HepG2 (cell line): ENCODE results near the gene MICALL2. TPM values are rescaled to one million over a fixed set of nuclear protein-coding genes. Genes with fewer than 3 reads are reported as not detected.

Source experiments
- CENPBD1 ChIP-seq: sonication (generic); formaldehyde crosslinking; IDR thresholded peaks from 2 replicates; pipeline ENCODE4 v1.8.0; 2022; ENCODE audit warnings: missing genetic modification reagents, low read depth, mild to moderate bottlenecking, borderline replicate concordance
- HNF4G ChIP-seq, 2 experiments: sonication (generic) in 1 of 2; formaldehyde crosslinking in 1 of 2; IDR thresholded peaks; 2 replicates each; pipeline versions ENCODE4 v1.4.0 to v1.6.1; 2011 to 2020; ENCODE audit warnings: borderline replicate concordance in 2 of 2, low read depth in 2 of 2, mild to moderate bottlenecking in 2 of 2, low read length in 1 of 2, missing genetic modification reagents in 1 of 2, moderate library complexity in 1 of 2
- JUN ChIP-seq: sonication (generic); formaldehyde crosslinking; IDR thresholded peaks from 2 replicates; pipeline ENCODE4 v1.4.0; 2020; ENCODE audit warnings: mild to moderate bottlenecking, missing genetic modification reagents
- NCOA2 ChIP-seq: sonication (generic); formaldehyde crosslinking; IDR thresholded peaks from 2 replicates; pipeline ENCODE4 v1.8.0; 2022; ENCODE audit warnings: inconsistent platforms
- YY1 ChIP-seq: IDR thresholded peaks from 2 replicates; pipeline ENCODE4 v1.6.1; 2011; ENCODE audit warnings: low read length, low read depth, moderate library complexity, mild to moderate bottlenecking; ENCODE audit not compliant: insufficient read depth, insufficient replicate concordance
- ZNF225 ChIP-seq: sonication (generic); formaldehyde crosslinking; IDR thresholded peaks from 2 replicates; pipeline ENCODE4 v1.4.0; 2020; ENCODE audit warnings: mild to moderate bottlenecking, missing genetic modification reagents
- ZNF281 ChIP-seq: sonication (generic); formaldehyde crosslinking; IDR thresholded peaks from 2 replicates; pipeline ENCODE4 v1.4.0; 2020; ENCODE audit warnings: missing genetic modification reagents, borderline replicate concordance
- ZNF282 ChIP-seq: fragments of 450-650 bp; IDR thresholded peaks from 2 replicates; pipeline ENCODE4 v1.6.1; 2018; ENCODE audit not compliant: partially characterized antibody
- ZNF567 ChIP-seq: sonication (generic); formaldehyde crosslinking; IDR thresholded peaks from 2 replicates; pipeline ENCODE4 v1.8.1; 2023; ENCODE audit warnings: mild to moderate bottlenecking, missing genetic modification reagents, borderline replicate concordance
- ZNF569 ChIP-seq: sonication (generic); formaldehyde crosslinking; IDR thresholded peaks from 2 replicates; pipeline ENCODE4 v1.5.0; 2020; ENCODE audit warnings: mild to moderate bottlenecking, missing genetic modification reagents, moderate library complexity, borderline replicate concordance
- ZNF572 ChIP-seq: sonication (generic); formaldehyde crosslinking; IDR thresholded peaks from 2 replicates; pipeline ENCODE4 v1.5.1; 2020; ENCODE audit warnings: mild to moderate bottlenecking, missing genetic modification reagents
- ZNF75D ChIP-seq: sonication (generic); formaldehyde crosslinking; IDR thresholded peaks from 2 replicates; pipeline ENCODE4 v1.8.1; 2023; ENCODE audit warnings: missing genetic modification reagents, mild to moderate bottlenecking, borderline replicate concordance
- ZNF761 ChIP-seq: sonication (generic); formaldehyde crosslinking; conservative IDR thresholded peaks from 2 replicates; pipeline ENCODE4 v1.4.0; 2020; ENCODE audit warnings: mild to moderate bottlenecking, missing genetic modification reagents
- polyA plus RNA-seq, 8 experiments: library from polyadenylated mRNA; depleted of rRNA in 3 of 8; stranded (reverse) in 7 of 8; unstranded in 1 of 8; fragments of >200 nt; fragmentation: Illumina TruSeq in 4 of 8; extraction: Trizol in 4 of 8; gene quantifications; 2 replicates each; pipeline versions ENCODE4 v1.2.1 to v1.2.3, GENCODE V29; 2011 to 2016; ENCODE audit warnings: low read depth in 4 of 8, missing spikeins in 1 of 8, mixed read lengths in 1 of 8; ENCODE audit not compliant: insufficient read depth in 1 of 8
- total RNA-seq, 5 experiments: library from RNA; depleted of rRNA; stranded (reverse); fragments of >200 nt; fragmentation: Illumina TruSeq; extraction: Trizol; gene quantifications; 2 replicates each; pipeline ENCODE4 v1.2.3, GENCODE V29; 2016; ENCODE audit warnings: low read depth in 1 of 5
- TF ChIP-seq, protein P1 (sequence below): sonication (generic); formaldehyde crosslinking; IDR thresholded peaks from 2 replicates; pipeline ENCODE4 v1.8.0; 2022; ENCODE audit warnings: low read depth, missing genetic modification reagents
- TF ChIP-seq, protein P2 (sequence below): IDR thresholded peaks from 2 replicates; pipeline ENCODE4 v1.6.1; 2018; ENCODE audit warnings: missing genetic modification reagents, mild to moderate bottlenecking, missing compliant biosample characterization
- TF ChIP-seq, protein P3 (sequence below): sonication (generic); formaldehyde crosslinking; IDR thresholded peaks from 2 replicates; pipeline ENCODE4 v1.5.0; 2020; ENCODE audit warnings: missing genetic modification reagents

The MICALL2 gene
- total and polyA plus RNA-seq, 2 of the 13 experiments (the other 11 are each of a cell fraction or from before 2014, with no cell fraction given) = 5.8 to 12.4 TPM

GRCh38 chr7:1503816-1504775 lies 44.8 kb upstream of the MICALL2 start, which contains the start of gene INTS1 (continued):
- TF ChIP-seq, protein P1, sequence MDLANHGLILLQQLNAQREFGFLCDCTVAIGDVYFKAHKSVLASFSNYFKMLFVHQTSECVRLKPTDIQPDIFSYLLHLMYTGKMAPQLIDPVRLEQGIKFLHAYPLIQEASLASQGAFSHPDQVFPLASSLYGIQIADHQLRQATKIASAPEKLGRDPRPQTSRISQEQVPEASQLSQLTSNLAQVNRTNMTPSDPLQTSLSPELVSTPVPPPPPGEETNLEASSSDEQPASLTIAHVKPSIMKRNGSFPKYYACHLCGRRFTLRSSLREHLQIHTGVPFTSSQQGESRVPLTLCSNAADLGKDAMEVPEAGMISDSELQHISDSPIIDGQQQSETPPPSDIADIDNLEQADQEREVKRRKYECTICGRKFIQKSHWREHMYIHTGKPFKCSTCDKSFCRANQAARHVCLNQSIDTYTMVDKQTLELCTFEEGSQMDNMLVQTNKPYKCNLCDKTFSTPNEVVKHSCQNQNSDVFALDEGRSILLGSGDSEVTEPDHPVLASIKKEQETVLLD (CRISPR knock-in tag) = peak; percentile 93
- TF ChIP-seq ZNF572 (CRISPR knock-in tag) = no peak
- no peak for TF ChIP-seq ZNF569
- TF ChIP-seq JUN (CRISPR knock-in tag) = peak; percentile 55; the same call in 1 of the 2 replicates
- no peak for TF ChIP-seq ZNF75D (CRISPR knock-in tag)
- TF ChIP-seq NCOA2 = peak; percentile 48; the same call in 1 of the 2 replicates
- TF ChIP-seq ZNF567 (CRISPR knock-in tag) = peak; percentile 39; the same call in 1 of the 2 replicates
- peak; percentile 89 for TF ChIP-seq YY1
- no peak for TF ChIP-seq ZNF282
- TF ChIP-seq ZNF281 (CRISPR knock-in tag) = peak; percentile 23; the same call in 1 of the 2 replicates
- peak; percentile 16; the same call in 1 of the 2 replicates for TF ChIP-seq ZNF225 (CRISPR knock-in tag)
- TF ChIP-seq ZNF761 = 0 out of 2 replicates have a peak, but pooled peaks have one; percentile 28
- TF ChIP-seq, protein P2, sequence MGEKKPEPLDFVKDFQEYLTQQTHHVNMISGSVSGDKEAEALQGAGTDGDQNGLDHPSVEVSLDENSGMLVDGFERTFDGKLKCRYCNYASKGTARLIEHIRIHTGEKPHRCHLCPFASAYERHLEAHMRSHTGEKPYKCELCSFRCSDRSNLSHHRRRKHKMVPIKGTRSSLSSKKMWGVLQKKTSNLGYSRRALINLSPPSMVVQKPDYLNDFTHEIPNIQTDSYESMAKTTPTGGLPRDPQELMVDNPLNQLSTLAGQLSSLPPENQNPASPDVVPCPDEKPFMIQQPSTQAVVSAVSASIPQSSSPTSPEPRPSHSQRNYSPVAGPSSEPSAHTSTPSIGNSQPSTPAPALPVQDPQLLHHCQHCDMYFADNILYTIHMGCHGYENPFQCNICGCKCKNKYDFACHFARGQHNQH = peak; percentile 88
- TF ChIP-seq, protein P3, sequence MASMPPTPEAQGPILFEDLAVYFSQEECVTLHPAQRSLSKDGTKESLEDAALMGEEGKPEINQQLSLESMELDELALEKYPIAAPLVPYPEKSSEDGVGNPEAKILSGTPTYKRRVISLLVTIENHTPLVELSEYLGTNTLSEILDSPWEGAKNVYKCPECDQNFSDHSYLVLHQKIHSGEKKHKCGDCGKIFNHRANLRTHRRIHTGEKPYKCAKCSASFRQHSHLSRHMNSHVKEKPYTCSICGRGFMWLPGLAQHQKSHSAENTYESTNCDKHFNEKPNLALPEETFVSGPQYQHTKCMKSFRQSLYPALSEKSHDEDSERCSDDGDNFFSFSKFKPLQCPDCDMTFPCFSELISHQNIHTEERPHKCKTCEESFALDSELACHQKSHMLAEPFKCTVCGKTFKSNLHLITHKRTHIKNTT (CRISPR knock-in tag) = no peak
- no peak for TF ChIP-seq CENPBD1 (CRISPR knock-in tag)
- TF ChIP-seq HNF4G (IDR thresholded peaks at IDR 0.05; ENCODE audit: borderline replicate concordance, low read depth, low read length) = no peak
- TF ChIP-seq HNF4G (CRISPR knock-in tag; IDR thresholded peaks at IDR 0.05; ENCODE audit: borderline replicate concordance, low read depth) = peak; percentile 28; the same call in 1 of the 2 replicates
